A204.1 (cell line): Measurements from ENCODE around the gene CIRBP.

Source experiments
- FAIRE-seq: peaks from 2 replicates; lab custom pipeline; 2012; peaks lifted over from hg19 to GRCh38; lab: Jason Lieb, UNC

CIRBP gene

DNA sequence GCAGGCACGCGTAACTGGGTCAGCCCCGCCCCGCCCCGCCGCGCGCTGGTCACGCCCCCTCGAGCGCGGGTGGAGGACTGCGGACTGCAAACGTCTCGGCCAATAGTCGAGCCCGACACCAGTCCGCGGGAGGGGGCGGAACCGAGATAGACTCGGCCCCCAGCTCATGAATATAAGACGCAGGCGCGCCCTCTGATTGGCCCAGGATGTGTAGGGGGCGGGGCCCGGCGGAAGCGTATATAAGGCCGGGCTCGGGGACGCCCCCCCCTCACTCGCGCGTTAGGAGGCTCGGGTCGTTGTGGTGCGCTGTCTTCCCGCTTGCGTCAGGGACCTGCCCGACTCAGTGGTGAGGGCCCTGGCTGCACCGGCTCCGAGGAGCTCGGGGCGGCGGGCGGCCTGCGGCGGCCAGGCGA, at the start of gene CIRBP:
TSS of gene CIRBP (plus strand) at position 268 of the 413 bp plus-strand sequence. CDS start 1,602 bp downstream, outside the sequence.
- peak; percentile 97 for FAIRE-seq

DNA sequence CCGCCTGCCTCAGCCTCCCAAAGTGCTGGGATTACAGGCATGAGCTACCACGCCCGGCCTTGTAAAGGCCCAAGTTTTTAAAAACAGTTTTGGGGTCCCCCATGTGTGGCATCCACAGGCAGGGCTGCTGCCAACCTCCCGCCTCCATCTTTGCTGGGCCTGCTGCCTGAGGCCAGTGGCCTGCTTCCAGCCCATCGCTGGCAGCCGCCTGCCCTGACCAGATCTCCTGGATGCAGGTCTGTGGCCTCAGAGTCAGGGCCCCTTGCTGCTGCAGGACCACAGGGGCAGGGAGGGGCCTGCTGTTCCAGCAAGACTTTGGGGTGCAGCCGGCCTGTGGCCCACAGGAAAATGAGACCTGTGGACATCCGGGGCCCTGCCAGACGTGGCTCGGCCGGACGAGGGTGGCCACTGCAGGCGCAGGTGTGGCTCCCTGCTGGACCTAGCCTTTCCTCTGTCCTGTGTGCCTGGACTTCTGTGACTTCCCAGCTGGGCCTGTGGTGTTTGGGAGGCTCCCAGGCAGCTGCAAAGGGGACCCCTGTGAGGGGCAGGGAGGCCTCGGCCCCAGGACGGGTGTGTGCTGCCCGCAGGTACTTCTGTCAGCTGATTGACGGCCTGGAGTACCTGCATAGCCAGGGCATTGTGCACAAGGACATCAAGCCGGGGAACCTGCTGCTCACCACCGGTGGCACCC, 49.2 kb upstream of the CIRBP start:
- no peak for FAIRE-seq

DNA sequence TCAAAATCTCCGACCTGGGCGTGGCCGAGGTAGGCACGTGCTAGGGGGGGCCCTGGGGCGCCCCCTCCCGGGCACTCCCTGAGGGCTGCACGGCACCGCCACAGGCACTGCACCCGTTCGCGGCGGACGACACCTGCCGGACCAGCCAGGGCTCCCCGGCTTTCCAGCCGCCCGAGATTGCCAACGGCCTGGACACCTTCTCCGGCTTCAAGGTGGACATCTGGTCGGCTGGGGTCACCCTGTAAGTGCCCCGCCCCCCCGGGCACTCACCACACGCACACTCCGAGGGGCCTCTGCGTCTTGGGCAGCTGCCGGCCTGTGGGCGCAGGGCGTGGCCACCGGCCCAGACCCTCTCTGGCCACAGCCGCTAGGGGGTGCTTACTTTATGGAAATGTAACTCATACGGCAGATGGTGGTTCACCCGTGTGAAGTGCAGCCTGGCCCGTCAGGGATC, 48.6 kb upstream of the CIRBP start:
- FAIRE-seq, result no peak

DNA sequence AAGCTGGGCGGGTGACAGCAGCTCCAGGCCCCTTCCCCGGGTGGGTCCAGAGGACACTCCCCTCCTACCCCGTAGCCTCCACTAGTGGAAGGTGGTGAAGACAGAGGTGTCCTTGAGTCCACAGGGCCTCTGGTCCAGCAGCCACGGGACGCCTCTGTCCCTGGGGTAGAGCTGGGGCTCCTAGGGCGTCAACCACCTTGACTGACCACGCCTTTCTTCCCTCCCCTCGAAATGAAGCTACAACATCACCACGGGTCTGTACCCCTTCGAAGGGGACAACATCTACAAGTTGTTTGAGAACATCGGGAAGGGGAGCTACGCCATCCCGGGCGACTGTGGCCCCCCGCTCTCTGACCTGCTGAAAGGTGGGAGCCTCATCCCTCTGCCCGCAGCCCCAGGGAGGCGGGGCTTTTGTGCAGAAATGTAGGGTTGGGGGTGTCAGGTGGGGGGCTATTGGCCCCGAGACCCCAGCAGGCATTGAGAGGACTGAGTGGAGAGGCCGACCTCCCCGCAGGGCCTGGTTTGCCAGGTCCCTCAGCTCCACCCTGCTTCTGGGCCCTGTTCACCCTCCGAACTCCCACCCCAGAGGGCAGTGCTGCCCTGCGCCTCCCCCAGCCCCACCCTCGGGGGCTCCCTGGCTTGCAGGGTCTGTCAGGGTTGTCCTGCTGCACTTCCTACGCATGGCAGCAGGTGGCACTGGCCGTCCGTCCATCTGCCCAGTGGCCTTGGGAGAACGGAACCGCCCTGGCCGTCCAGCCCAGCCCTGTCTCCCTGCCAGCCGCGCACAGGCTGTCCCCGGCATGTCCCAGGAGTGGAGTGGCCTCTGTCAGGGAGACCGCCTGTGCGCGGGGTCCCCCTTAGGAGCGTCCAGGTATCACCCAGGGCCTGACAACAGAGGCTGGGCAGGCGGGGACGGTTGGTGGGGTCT, 47.9 kb upstream of the CIRBP start:
- no peak for FAIRE-seq

DNA sequence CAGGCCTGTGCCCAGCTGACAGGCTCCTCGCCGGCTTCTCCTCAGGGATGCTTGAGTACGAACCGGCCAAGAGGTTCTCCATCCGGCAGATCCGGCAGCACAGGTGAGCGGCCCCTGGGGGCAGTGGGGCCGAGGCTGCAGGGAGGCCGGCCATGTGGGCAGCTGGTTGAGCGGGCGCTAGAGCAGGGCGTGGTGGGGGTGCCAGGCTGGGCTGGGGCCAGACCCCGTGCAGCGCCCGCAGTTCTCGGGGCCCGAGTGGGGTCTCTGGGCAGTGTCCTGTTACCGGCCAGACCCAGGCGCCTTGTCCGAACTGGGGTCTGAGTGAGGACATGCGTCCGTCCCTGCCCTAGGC, 47.3 kb upstream of the CIRBP start:
- no peak for FAIRE-seq

DNA sequence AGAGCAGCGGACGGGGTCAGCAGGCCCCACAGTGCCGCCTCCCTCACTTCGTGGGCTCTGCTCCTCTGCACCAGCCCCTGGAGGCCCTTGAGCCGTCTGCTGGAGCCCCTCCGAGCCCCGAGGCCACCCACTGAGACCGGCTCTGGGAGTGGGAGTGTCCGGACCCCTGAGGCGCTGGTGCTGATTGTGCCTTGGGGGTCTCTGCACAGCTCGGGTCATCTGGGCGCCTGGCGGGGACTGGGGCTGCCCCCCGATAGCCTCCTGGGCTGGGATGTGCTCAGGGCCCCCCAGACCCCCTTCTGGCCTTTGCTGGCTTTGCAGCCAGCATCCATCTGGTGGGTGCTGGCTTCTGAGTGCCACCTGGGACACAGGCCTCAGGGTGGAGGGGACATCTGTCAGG, 46.7 kb upstream of the CIRBP start:
- no peak for FAIRE-seq

DNA sequence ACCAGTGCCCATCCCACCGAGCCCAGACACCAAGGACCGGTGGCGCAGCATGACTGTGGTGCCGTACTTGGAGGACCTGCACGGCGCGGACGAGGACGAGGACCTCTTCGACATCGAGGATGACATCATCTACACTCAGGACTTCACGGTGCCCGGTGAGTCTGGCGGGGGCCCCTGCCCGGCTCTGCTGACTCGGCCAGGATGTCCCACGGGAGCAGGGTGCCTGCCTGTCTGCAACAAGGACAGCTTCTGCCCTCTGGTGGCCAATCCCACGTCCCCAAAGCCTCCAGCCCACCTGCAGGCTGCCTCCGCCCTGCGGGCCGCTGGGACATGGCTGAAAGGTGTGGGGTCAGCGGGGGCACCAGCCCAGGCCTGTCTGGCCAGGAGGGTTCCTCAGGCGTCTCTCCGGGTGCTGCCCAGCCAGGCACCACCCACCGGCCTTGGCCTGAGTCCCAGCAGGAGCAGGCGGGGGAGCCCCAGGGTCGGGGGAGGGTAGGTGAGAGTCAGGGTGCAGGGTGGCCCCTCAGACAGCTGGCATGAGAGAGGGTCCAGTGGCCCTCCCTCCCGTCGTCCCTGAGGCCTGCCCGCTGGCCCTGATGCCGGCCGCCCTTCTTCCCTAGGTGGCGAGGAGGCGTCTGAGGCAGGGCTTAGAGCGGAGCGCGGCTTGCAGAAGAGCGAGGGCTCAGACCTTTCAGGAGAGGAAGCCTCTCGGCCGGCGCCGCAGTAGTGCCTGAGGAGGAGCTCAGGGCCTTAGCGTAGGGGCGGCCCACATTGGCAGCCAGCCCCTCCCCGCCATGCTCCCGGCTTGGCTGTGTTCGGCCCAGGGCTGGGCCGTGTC, 45.9 kb upstream of the CIRBP start:
- FAIRE-seq, result no peak

DNA sequence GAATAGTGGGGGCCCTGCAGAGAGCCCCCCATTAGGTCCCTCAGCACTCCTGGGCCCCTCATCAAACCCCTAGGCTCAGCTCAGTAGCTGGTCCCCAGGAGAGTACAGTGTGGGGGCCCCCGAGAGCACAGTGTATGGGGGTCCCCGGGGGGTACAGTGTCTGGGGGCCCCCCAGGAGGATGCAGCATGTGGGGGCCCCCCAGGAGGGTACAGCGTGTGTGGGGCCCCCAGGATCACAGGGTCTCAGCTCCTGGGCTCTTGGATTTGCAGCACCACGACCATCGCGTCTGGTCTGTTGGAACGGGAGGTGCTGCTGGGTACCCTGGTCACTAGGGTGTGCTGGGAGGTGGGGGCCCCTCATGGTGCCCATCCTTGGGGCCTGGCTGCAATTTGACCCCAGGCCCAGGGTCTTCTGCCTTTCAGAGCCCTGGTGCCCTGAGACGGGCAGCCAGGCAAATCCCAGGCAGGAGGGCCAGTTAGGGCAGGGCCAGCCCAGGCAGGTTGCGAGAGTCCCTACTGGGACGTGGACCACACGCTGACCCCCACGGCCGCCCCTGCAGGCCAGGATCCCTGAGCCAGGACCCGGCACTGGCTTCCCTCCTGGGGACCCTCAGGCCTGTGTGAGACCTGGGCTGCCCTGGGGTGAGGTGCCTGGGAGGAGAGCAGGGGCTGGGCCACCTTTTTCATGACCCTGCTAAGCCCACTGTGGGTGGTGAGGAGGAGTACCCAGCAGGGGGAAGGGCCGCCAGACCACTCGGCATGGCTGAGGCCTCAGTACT, 44.9 kb upstream of the CIRBP start:
- no peak for FAIRE-seq

DNA sequence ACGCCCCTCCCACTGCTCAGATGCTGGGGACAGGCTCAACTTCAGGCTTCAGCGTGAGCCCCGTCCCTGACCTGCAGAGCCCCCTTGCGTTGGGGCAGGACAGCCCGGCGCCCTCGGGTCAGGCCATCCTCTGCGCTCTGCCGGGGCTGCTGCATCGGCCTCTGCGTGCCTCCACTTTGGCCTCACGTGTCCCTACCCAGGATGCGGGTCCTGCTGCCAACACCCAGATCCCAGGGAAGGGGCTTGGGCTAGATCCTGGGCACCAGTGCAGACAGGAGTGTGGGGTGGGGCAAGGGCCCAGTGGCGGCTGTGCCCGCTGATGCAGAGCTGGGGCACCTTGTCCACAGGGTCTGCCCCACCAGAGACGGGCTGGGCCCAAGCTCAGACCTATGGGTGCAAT, 44.3 kb upstream of the CIRBP start:
- FAIRE-seq, result no peak

DNA sequence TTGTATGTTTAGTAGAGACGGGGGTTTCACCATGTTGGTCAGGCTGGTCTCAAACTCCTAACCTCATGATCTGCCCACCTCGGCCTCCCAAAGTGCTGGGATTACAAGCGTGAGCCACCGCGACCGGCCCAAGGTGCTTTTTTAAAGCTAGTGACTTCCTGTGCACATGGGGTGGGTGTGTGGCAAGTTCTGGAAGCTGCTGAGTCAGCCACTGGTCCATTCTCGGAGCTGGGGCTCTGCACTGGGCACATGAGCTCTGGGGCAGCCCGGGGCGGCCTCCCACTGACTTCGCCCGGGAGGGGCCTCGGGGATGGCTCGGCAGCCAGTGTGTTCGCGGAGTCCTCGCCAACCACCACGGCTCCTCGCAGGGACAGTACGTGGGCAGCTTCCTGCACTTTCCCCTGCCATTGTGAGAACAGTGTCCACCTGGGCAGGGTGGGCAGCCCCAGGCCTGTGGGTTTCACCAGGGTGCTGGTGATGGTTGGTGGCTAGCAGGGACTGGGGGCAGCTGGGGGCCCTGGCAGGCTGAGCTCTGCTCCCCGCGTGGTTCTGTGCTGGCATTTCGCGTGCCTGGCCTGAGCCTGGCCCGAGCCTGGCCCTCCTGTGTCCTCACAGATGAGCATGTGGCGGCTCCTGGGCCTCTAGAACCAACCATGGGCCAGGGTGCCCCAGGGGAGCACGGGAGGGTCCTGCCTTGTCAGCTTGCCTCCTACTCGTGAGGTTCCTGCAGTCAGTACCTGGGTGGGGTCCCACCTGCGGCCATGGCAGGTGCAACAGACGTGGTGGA, 43.5 kb upstream of the CIRBP start:
- FAIRE-seq, result no peak

DNA sequence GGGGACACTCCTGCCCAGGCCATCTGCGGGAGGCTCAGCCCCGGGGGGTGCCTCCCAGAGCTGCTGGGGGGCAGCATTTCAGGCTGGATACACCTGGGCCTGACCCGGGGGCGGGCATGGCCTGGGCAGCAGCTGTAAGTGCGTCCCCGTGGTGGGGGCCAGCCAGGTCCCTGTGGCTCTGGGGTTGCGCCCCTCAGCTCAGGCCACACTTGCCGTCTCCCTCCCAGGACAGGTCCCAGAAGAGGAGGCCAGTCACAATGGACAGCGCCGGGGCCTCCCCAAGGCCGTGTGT, 43.0 kb upstream of the CIRBP start:
- FAIRE-seq, result no peak

DNA sequence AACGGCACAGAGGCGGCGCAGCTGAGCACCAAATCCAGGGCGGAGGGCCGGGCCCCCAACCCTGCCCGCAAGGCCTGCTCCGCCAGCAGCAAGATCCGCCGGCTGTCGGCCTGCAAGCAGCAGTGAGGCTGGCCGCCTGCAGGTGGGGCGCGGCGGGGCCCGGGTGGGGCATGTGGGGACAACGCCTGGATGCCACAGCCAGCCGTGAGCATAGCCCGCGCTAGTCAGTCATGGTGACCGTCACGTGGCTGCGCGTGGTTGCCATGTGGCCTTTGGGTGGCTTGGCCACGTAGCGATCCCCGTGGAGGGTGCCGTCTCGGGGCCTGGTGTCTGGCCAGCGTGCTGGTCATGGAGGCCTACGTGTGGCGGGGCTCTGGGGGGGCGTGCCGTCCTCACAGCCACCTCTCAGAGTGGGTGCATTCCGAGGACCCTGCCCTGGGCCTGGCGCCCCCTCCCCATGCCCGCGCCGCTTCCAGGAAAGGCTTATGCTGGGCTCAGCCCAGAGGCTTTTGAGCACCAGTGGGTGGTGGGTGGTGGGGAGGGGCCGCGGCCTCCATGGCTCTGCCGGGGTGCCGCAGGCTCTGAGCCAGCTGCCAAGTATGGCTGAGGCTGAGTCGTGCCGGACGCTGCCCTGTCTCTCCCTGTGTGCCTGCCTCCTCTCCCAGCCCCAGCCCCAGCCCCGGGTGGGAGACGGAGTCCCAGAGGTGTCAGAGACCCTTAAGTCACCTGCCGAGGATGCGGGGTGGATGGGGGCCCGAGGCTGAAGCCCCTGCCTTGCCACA, 42.4 kb upstream of the CIRBP start:
- no peak for FAIRE-seq

DNA sequence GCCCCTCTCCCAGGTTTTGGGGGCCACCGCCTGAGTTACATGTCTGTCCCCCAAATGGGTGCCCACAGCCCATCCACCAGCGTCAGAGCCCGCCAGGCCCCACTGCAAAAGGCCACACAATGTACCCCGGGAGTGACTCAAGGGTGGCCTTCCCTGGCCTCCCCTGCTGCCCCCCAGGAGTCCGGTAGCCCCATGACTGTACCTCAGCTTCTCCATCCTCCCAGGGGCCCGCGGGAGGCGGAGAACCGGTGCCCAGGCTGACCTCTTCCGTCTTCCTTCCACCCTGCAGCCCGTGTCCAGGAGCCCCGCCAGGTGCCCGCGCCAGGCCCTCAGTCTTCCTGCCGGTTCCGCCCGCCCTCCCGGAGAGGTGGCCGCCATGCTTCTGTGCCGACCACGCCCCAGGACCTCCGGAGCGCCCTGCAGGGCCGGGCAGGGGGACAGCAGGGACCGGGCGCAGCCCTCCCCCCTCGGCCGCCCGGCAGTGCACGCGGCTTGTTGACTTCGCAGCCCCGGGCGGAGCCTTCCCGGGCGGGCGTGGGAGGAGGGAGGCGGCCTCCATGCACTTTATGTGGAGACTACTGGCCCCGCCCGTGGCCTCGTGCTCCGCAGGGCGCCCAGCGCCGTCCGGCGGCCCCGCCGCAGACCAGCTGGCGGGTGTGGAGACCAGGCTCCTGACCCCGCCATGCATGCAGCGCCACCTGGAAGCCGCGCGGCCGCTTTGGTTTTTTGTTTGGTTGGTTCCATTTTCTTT, 41.7 kb upstream of the CIRBP start:
- no peak for FAIRE-seq

DNA sequence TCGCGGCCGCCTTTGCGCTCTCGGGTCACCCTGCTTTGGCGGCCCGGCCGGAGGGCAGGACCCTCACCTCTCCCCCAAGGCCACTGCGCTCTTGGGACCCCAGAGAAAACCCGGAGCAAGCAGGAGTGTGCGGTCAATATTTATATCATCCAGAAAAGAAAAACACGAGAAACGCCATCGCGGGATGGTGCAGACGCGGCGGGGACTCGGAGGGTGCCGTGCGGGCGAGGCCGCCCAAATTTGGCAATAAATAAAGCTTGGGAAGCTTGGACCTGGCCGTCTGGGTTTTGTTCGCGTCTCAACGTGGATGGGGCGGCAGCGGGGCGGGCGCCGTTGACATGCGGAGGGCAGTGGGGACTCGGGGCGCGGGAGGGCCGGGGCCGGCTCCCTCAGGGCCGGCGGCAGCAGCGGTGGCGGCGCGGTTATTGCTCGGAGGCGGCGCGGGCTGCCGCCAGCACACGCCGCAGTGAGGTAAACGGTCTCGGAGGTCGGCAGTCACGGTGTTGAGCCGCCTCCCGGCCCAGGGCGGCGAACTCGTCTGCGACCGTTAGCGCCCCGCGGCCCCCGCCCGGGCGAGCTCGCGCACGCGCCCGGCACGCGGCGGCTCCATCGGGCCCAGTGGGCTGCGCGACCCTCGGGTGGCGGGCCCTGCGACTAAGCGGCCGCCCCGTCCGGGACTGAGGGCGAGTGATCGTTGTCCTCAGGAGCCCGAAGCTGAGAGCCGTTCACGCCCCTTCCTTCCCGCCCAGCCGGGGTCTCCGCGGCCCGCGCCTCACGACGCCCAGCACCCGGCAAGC, 40.8 kb upstream of the CIRBP start:
- no peak for FAIRE-seq

DNA sequence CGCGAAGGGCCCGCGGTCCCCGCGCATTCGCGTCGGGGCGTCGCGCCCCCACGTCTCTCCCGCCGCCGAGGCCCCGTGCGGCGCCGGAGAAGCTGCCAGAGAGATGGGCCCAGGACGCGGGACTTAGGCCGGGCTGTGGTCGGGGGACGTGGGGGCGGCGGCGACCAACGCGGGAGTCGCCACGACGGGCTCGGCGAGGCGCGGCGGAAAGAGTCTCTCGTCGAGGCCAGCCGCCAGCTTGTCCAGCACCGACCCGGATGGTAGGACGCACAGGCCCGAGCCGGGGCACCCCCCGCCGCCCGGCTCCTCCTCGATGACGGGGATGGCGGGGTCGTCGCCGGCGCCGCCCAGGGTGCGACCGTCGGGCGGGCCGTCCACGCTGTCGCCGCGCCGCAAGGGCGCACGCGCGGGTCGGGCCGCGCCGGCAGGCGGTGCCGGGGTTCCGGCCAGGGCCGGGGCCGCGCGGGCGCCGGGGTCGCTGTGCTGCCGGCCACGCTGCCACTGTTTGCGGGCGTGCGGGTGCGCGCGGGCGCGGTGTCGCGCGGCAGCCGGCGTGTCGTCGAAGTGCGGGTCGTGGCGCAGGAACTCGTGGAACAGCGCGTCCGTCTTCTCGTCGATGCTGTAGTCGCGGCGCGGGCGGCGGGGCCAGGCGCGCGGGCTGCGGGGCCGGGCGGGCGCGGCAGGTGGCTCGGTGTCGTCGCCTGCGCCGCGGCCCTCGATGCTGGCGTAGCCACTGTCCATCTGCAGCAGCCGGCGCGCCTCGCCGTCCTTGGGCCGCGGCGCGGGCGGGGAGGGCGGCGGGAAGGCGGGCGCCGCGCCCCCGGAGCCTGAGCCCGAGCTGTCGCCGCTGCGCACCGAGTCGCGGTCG, 39.8 kb upstream of the CIRBP start:
- FAIRE-seq, result no peak

DNA sequence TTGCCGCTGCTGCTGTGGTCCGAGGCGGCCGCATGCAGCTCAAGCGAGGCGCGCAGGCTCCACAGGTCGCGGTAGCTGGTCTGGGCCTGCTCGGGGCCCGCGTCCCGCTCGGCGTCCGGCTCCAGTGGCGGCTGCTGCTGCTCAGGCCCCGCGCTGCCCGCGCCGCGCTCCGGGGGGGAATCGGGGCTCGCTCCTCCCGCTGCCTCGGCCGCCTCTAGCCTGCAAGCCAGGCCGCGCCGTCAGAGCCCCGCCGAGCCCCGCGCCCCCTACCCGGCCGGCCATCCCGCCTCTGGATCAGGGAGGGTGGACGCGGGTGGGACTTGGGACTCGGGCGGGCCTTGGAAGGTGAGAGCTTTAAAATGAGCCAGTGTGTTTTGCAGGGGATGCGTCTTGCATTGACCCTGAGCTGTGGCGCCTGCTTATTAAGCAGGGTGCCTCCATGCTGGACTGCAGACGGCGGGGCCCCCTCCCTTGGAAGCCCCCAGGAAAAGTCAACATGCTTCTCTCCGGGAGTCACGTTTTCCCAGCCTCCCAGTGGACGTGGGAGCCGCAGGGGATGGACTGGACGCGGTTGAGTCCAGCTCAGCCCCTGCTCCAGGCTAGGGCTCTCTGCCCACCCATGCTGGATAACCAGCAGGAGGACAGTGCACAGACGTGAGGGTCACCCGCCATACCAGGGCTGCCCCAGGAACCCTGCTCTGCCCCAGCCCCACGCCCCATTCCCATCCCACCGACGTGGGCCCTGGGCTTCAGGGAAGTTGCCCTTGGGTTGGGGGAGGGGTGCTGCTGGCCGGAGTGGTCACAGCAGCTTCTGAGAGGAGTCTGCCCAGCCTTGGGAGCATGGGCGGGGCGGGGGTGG, 39.0 kb upstream of the CIRBP start:
- FAIRE-seq, result no peak
